Keratinocyte (primary cell): ENCODE results near the gene BTBD1. TPM values are rescaled to one million over a fixed set of nuclear protein-coding genes. Genes with fewer than 3 reads are reported as not detected.

Experiments used
- DNase-seq: peaks from one replicate; pipeline ENCODE4 v3.0.0-alpha.2; 2011; ENCODE audit warnings: low read depth, missing footprints, low spot score
- FAIRE-seq: peaks from 2 replicates; lab custom pipeline; 2011; peaks lifted over from hg19 to GRCh38; lab: Jason Lieb, UNC
- H2AFZ ChIP-seq: 2 replicates; pipeline ENCODE4 v1.6.0; 2012; ENCODE audit warnings: low read length, control low read depth, inconsistent platforms; ENCODE audit not compliant: control insufficient read depth
- H3K27ac ChIP-seq: 2 replicates; pipeline ENCODE4 v1.5.1; 2011; ENCODE audit warnings: low read length; ENCODE audit not compliant: control insufficient read depth, insufficient read depth
- H3K27me3 ChIP-seq: 3 replicates; pipeline ENCODE4 v1.6.0; 2011; ENCODE audit warnings: low read length; ENCODE audit not compliant: control insufficient read depth, insufficient read depth; ENCODE audit errors: extremely low read depth
- H3K36me3 ChIP-seq, 2 experiments: 2 replicates in 1 of 2; 3 replicates in 1 of 2; pipeline ENCODE4 v1.5.1; 2011; ENCODE audit warnings: low read length in 2 of 2, mild to moderate bottlenecking in 1 of 2; ENCODE audit not compliant: control insufficient read depth in 2 of 2, insufficient read depth in 2 of 2; ENCODE audit errors: extremely low read depth in 1 of 2
- H3K4me1 ChIP-seq: 3 replicates; pipeline ENCODE4 v1.5.1; 2011; ENCODE audit warnings: low read length; ENCODE audit not compliant: control insufficient read depth, insufficient read depth; ENCODE audit errors: extremely low read depth
- H3K4me2 ChIP-seq: 3 replicates; pipeline ENCODE4 v1.6.0; 2011; ENCODE audit warnings: low read depth, low read length; ENCODE audit not compliant: control insufficient read depth, insufficient read depth; ENCODE audit errors: extremely low read depth
- H3K4me3 ChIP-seq, 3 experiments: fragments of 200-600 bp in 1 of 3; sonication (generic) in 1 of 3; 2 replicates in 2 of 3; 3 replicates in 1 of 3; pipeline ENCODE4 v1.5.1; 2011 to 2016; ENCODE audit warnings: low read length in 3 of 3, mild to moderate bottlenecking in 3 of 3, control low read depth in 2 of 3, inconsistent platforms in 1 of 3, low read depth in 1 of 3, mixed read lengths in 1 of 3, mixed run types in 1 of 3, moderate library complexity in 1 of 3; ENCODE audit not compliant: control insufficient read depth in 2 of 3, insufficient read depth in 2 of 3; ENCODE audit errors: extremely low read depth in 1 of 3
- H3K79me2 ChIP-seq: 2 replicates; pipeline ENCODE4 v1.6.0; 2012; ENCODE audit warnings: low read length; ENCODE audit not compliant: control insufficient read depth, insufficient read depth
- H3K9ac ChIP-seq: 3 replicates; pipeline ENCODE4 v1.6.0; 2011; ENCODE audit warnings: low read length; ENCODE audit not compliant: control insufficient read depth, insufficient read depth; ENCODE audit errors: extremely low read depth
- H3K9me1 ChIP-seq: 3 replicates; pipeline ENCODE4 v1.6.0; 2011; ENCODE audit warnings: low read length; ENCODE audit not compliant: control insufficient read depth, insufficient read depth; ENCODE audit errors: extremely low read depth
- H3K9me3 ChIP-seq: 2 replicates; pipeline ENCODE4 v1.5.1; 2012; ENCODE audit warnings: low read depth, low read length; ENCODE audit not compliant: control insufficient read depth
- H4K20me1 ChIP-seq: 3 replicates; pipeline ENCODE4 v1.6.0; 2011; ENCODE audit warnings: low read length; ENCODE audit not compliant: control insufficient read depth, insufficient read depth; ENCODE audit errors: extremely low read depth
- CTCF ChIP-seq, 3 experiments: IDR thresholded peaks in 1 of 3; conservative IDR thresholded peaks in 1 of 3; optimal IDR thresholded peaks in 1 of 3; 2 replicates in 2 of 3; 3 replicates in 1 of 3; pipeline versions ENCODE3 to v1.5.1; 2011; ENCODE audit warnings: low read length in 3 of 3, mild to moderate bottlenecking in 3 of 3, moderate library complexity in 2 of 3, control low read depth in 1 of 3, inconsistent platforms in 1 of 3; ENCODE audit not compliant: insufficient read depth in 2 of 3; ENCODE audit errors: extremely low read depth in 1 of 3
- EZH2 ChIP-seq: IDR thresholded peaks from one replicate; pipeline ENCODE4 v1.6.1; 2012; ENCODE audit warnings: inconsistent platforms, mild to moderate bottlenecking, low read length, moderate library complexity
- dilution Hi-C: fragments of 300-500 bp; cut with MboI; formaldehyde crosslinking; loops from one replicate; pipeline ENCODE4 v1.7.0; 2020; ENCODE audit warnings: low sequenced_read_pairs; ENCODE audit not compliant: extremely low pct_ligation_motif_present
- polyA plus RNA-seq, 5 experiments: library from polyadenylated mRNA; depleted of rRNA in 3 of 5; stranded (reverse) in 3 of 5; stranded (forward) in 1 of 5; unstranded in 1 of 5; fragments of >200 nt; gene quantifications; 1 replicate in 1 of 5; 2 replicates in 3 of 5; 3 replicates in 1 of 5; pipeline versions ENCODE4 v1.2.1 to v1.2.3, GENCODE V29; 2011 to 2012; ENCODE audit warnings: missing spikeins in 2 of 5, low read depth in 1 of 5, low replicate concordance in 1 of 5

Gene BTBD1
- polyA plus RNA-seq, 1 donor (not counting 4 experiments of a cell fraction or from before 2014, with no cell fraction given) = 70.5 TPM

GRCh38 chr15:82995938-82996337, 71.1 kb downstream of the BTBD1 start:
- Histone ChIP-seq H2AFZ (no peak overlapping the region), H3K9me3 (no peaks in the 10 kb centered on the region), H3K27ac (no peak overlapping the region), H3K9ac (no peak overlapping the region), H3K9me1 (no peaks in the 10 kb centered on the region), H3K79me2 (no peaks in the 10 kb centered on the region), H3K4me1 (no peaks in the 10 kb centered on the region), H3K4me2 (no peak overlapping the region), H3K4me3 (no peak overlapping the region), H3K36me3 (peaks cover 0 to under 1% of the 10 kb centered on the region in 2 experiments), H4K20me1 (no peaks in the 10 kb centered on the region), H3K27me3 (no peaks in the 10 kb centered on the region)
- FAIRE-seq = no peak
- no peak for DNase-seq
- dilution Hi-C loops = no loop called here
- TF ChIP-seq EZH2 (no peak), CTCF (optimal IDR thresholded peaks at IDR 0.05 in 1 of 3, IDR thresholded peaks at IDR 0.05 in 1 of 3, conservative IDR thresholded peaks at IDR 0.05 in 1 of 3; ENCODE audit: extremely low read depth in 1 of 3, insufficient read depth in 2 of 3, low read length in 3 of 3) (no peak)

- H4K20me1 ChIP-seq = no peaks in the 10 kb centered on the region
- H3K27ac ChIP-seq = no peak overlapping the region
- H3K9me1 ChIP-seq = no peaks in the 10 kb centered on the region
- H3K36me3 ChIP-seq = peaks cover 0 to 4% of the 10 kb centered on the region in 2 experiments
- H3K79me2 ChIP-seq = no peaks in the 10 kb centered on the region
- no peak overlapping the region for H3K4me2 ChIP-seq
- H3K9ac ChIP-seq = no peak overlapping the region
- no peaks in the 10 kb centered on the region for H3K9me3 ChIP-seq
- H2AFZ ChIP-seq = no peak overlapping the region
- no peak overlapping the region for H3K4me3 ChIP-seq
- H3K27me3 ChIP-seq = no peaks in the 10 kb centered on the region
- TF ChIP-seq CTCF (optimal IDR thresholded peaks at IDR 0.05 in 1 of 3, IDR thresholded peaks at IDR 0.05 in 1 of 3, conservative IDR thresholded peaks at IDR 0.05 in 1 of 3; ENCODE audit: extremely low read depth in 1 of 3, insufficient read depth in 2 of 3, low read length in 3 of 3) (no peak), EZH2 (no peak)
- DNase-seq = no peak
- FAIRE-seq = no peak
- dilution Hi-C loops = no loop called here
- H3K4me1 ChIP-seq = no peaks in the 10 kb centered on the region
Observed at GRCh38 chr15:82995076-82995475, 72.0 kb downstream of the BTBD1 start.
